PC-9 (cell line): Measurements from ENCODE around the gene FUCA2. TPM values are rescaled to one million over a fixed set of nuclear protein-coding genes. Genes with fewer than 3 reads are reported as not detected.
"Not testable (repeated sequence)": the region's sequence is repeated elsewhere in the genome, so short reads cannot be mapped to it uniquely, and the experiment has no call there.

Experiments
- BruUV-seq: library from RNA; stranded (reverse); fragments of 400-500 nt; replicated peaks from 2 replicates; lab custom pipeline; 2021; lab: Mats Ljungman, UMichigan
- CTCF ChIA-PET: fragments of 300-600 bp; sonication (Branson Sonifier 250); formaldehyde crosslinking; loops from one replicate; lab custom pipeline; 2022; ENCODE audit warnings: antibody characterized with exemption; lab: Charles Lee
- POLR2A ChIA-PET: fragments of 300-600 bp; sonication (Branson Sonifier 250); formaldehyde crosslinking; loops from one replicate; lab custom pipeline; 2022; ENCODE audit warnings: antibody characterized with exemption; ENCODE audit not compliant: unreplicated experiment; lab: Charles Lee
- DNase-seq, 2 experiments: peaks; one replicate each; pipeline versions ENCODE4 v3.0.0 to v3.0.0-alpha.2; 2015 to 2022; ENCODE audit warnings: mixed read lengths in 1 of 2
- H2AFZ ChIP-seq: fragments of 200-600 bp; sonication (generic); 2 replicates; pipeline ENCODE4 v1.8.1; 2017; ENCODE audit warnings: antibody characterized with exemption
- H3F3A ChIP-seq: fragments of 200-600 bp; sonication (generic); 2 replicates; pipeline ENCODE4 v1.8.1; 2017; ENCODE audit warnings: antibody characterized with exemption, mild to moderate bottlenecking, low read depth; ENCODE audit not compliant: insufficient read depth
- H3K27ac ChIP-seq: fragments of 200-600 bp; sonication (generic); 2 replicates; pipeline ENCODE4 v1.6.1; 2016; ENCODE audit warnings: mixed run types
- H3K27me3 ChIP-seq: fragments of 200-600 bp; sonication (generic); 2 replicates; pipeline ENCODE4 v1.6.1; 2016; ENCODE audit warnings: low read depth, mixed run types; ENCODE audit not compliant: insufficient read depth
- H3K36me3 ChIP-seq: fragments of 200-600 bp; sonication (generic); 2 replicates; pipeline ENCODE4 v1.6.1; 2016; ENCODE audit warnings: low read depth, mixed run types
- H3K4me1 ChIP-seq: fragments of 200-600 bp; sonication (generic); replicated peaks from 2 replicates; pipeline ENCODE4 v1.6.1; 2016; ENCODE audit warnings: mixed run types; ENCODE audit not compliant: insufficient read depth
- H3K4me2 ChIP-seq: fragments of 200-600 bp; sonication (generic); 2 replicates; pipeline ENCODE4 v1.6.1; 2017; ENCODE audit warnings: mixed run types
- H3K4me3 ChIP-seq: fragments of 200-600 bp; sonication (generic); 2 replicates; pipeline ENCODE4 v1.6.1; 2016; ENCODE audit warnings: mixed run types
- H3K79me2 ChIP-seq: fragments of 200-600 bp; sonication (generic); 2 replicates; pipeline ENCODE4 v1.6.1; 2017; ENCODE audit warnings: low read depth, mixed run types
- H3K9me2 ChIP-seq: fragments of 200-600 bp; sonication (generic); 2 replicates; pipeline ENCODE4 v1.8.1; 2017; ENCODE audit warnings: mild to moderate bottlenecking; ENCODE audit not compliant: insufficient read depth
- H3K9me3 ChIP-seq: fragments of 200-600 bp; sonication (generic); 2 replicates; pipeline ENCODE4 v1.8.1; 2016; ENCODE audit warnings: low read depth; ENCODE audit not compliant: insufficient read depth
- H4K20me1 ChIP-seq: fragments of 200-600 bp; sonication (generic); 2 replicates; pipeline ENCODE4 v1.8.1; 2017; ENCODE audit not compliant: insufficient read depth
- CTCF ChIP-seq: fragments of 200-600 bp; sonication (generic); conservative IDR thresholded peaks from 2 replicates; pipeline ENCODE4 v1.6.1; 2017; ENCODE audit warnings: mixed run types, antibody characterized with exemption, mild to moderate bottlenecking, moderate library complexity
- EZH2 ChIP-seq: fragments of 200-600 bp; sonication (generic); IDR thresholded peaks from 2 replicates; pipeline ENCODE4 v1.8.0; 2017; ENCODE audit warnings: antibody characterized with exemption, low read depth
- intact Hi-C: fragments of 100-400 bp; cut with micrococcal nuclease; formaldehyde crosslinking; loops from one replicate; pipeline ENCODE4 v1.10.0; 2022; ENCODE audit not compliant: unreplicated experiment
- total RNA-seq: library from RNA; stranded (reverse); gene quantifications from 2 replicates; pipeline ENCODE4 v1.2.3, GENCODE V29; 2021

The FUCA2 gene
- total RNA-seq, 1 experiment from 2014 or later = 74.8 TPM

GRCh38 chr6:143515766-143516355 lies 4.3 kb upstream of the FUCA2 start:
- Histone ChIP-seq H3K36me3 (no peaks in the 10 kb centered on the region), H3K27ac (no peak overlapping the region), H2AFZ (no peak overlapping the region), H3K9me2 (no peaks in the 10 kb centered on the region), H3K4me3 (no peak overlapping the region), H3K4me2 (no peak overlapping the region), H3F3A (no peaks in the 10 kb centered on the region), H3K27me3 (no peaks in the 10 kb centered on the region), H3K4me1 (0 out of 2 replicates have a peak, but pooled peaks cover 3% of the 10 kb centered on the region), H3K79me2 (peaks cover 8% of the 10 kb centered on the region), H4K20me1 (no peaks in the 10 kb centered on the region), H3K9me3 (no peaks in the 10 kb centered on the region)
- BruUV-seq = no TSS peak
- no peak for DNase-seq
- intact Hi-C loops = no loop called here
- CTCF ChIA-PET = no interaction called here
- POLR2A ChIA-PET = interaction anchor here (0.6 kb wide), 1 partner anchor 315 kb away, joined by 4 read pairs; no protein-coding TSS in a partner anchor
- TF ChIP-seq EZH2 = no peak
- TF ChIP-seq CTCF = no peak

- H3K9me2 ChIP-seq = no peaks in the 10 kb centered on the region
- H3K4me2 ChIP-seq = no peak overlapping the region
- no peak overlapping the region for H3K27ac ChIP-seq
- no peaks in the 10 kb centered on the region for H3K9me3 ChIP-seq
- no peaks in the 10 kb centered on the region for H3F3A ChIP-seq
- H2AFZ ChIP-seq = no peak overlapping the region
- no peak for TF ChIP-seq CTCF
- TF ChIP-seq EZH2 = no peak
- CTCF ChIA-PET = no interaction called here
- H3K27me3 ChIP-seq = no peaks in the 10 kb centered on the region
- H3K79me2 ChIP-seq = peaks cover 15% of the 10 kb centered on the region
- no peak for DNase-seq
- intact Hi-C loops = no loop called here
- no peaks in the 10 kb centered on the region for H3K36me3 ChIP-seq
- BruUV-seq = no TSS peak
- POLR2A ChIA-PET = no interaction called here
- no peaks in the 10 kb centered on the region for H4K20me1 ChIP-seq
- peaks cover 7% of the 10 kb centered on the region; the same call in 1 of the 2 replicates for H3K4me1 ChIP-seq
- H3K4me3 ChIP-seq = no peak overlapping the region
Measured at GRCh38 chr6:143515061-143515760, 3.7 kb upstream of the FUCA2 start.

GRCh38 chr6:143513410-143513809 lies 1.9 kb upstream of the FUCA2 start:
- Histone ChIP-seq H3K4me1 (peaks cover 21% of the 10 kb centered on the region), H3K9me2 (no peaks in the 10 kb centered on the region), H3F3A (no peaks in the 10 kb centered on the region), H3K9me3 (no peaks in the 10 kb centered on the region), H3K27me3 (no peaks in the 10 kb centered on the region), H3K4me2 (no peak overlapping the region), H3K4me3 (no peak overlapping the region), H4K20me1 (no peaks in the 10 kb centered on the region), H3K36me3 (no peaks in the 10 kb centered on the region), H3K79me2 (peaks cover 33% of the 10 kb centered on the region), H2AFZ (no peak overlapping the region), H3K27ac (no peak overlapping the region)
- ChIA-PET POLR2A (no interaction called here), CTCF (interaction anchor here (0.6 to 0.7 kb wide), 2 partner anchors 63 to 126 kb away, joined by 3 read pairs; no protein-coding TSS in a partner anchor)
- TF ChIP-seq EZH2 (no peak), CTCF (peak; percentile 50; the same call in 1 of the 2 replicates)
- intact Hi-C loops = no loop called here
- no peak for DNase-seq
- no TSS peak for BruUV-seq

- Histone ChIP-seq H3K4me3 (peak overlapping the region; percentile 81), H3K4me2 (peak overlapping the region; percentile 92), H3K27ac (peak overlapping the region; percentile 71; the same call in 1 of the 2 replicates), H3K36me3 (peaks cover 17% of the 10 kb centered on the region; the same call in 1 of the 2 replicates), H3K4me1 (peaks cover 21% of the 10 kb centered on the region), H3K79me2 (peaks cover 43% of the 10 kb centered on the region), H2AFZ (peak overlapping the region; percentile 99)
- POLR2A ChIA-PET = interaction anchor here (0.6 kb wide), 1 partner anchor 60 kb away, joined by 5 read pairs; the partner anchor contains the start of genes ADAT2 and PEX3
- H3K9me2 ChIP-seq, H3K27me3 ChIP-seq, H4K20me1 ChIP-seq, H3K9me3 ChIP-seq, H3F3A ChIP-seq, DNase-seq, CTCF ChIA-PET: not testable (repeated sequence)
- intact Hi-C loops = loop anchor here (2.0 kb wide), 2 partner anchors 60 to 502 kb away; partner anchors contain the start of genes ADAT2 and PEX3
- BruUV-seq = TSS peak; percentile 33
Measured at GRCh38 chr6:143510326-143510725, 1.2 kb downstream of the FUCA2 start.
